NCI-H1092 (cell line): ENCODE data around the gene EXOC3.

ENCODE experiments used
- DNase-seq: peaks from one replicate; lab custom pipeline; 2025; lab: John Stamatoyannopoulos, UW

EXOC3 gene

DNA sequence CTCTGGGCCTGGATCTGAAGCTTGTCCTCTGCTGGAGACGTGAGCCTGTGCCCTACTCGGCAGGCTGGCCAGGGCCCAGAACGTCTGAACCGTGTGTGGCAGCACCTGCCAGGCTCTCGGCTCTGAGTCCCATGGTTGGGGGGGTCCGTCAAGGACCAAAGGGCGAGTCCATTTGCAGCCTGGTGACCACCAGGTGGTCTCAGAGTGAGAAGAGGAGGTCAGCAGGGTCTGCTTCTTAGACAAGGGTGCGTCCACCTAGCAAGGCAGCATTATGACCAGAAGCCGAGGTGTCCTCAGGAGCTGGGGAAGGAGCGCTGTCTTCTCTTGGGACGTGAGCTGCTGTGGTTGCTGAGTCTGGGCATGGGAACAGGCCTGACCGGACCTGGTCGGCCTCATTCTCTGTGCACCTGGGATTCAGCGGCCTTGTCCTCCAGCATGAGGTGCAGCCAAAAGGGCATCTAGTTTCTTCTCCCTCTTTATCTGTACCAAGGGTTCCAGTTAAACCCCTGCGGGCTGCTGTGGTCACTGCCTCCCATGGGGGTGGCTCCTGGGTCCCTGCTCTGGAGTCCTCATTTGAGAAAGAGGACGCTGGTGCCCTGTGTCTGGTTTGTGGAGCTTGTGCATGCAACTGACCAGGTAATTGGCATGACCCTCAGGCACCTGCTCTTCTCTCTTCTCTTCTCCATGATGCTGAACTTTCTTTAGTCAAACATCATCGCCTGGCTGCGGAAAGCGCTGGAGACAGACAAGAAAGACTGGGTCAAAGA lies 14.4 kb downstream of the EXOC3 start:
- no peak for DNase-seq

DNA sequence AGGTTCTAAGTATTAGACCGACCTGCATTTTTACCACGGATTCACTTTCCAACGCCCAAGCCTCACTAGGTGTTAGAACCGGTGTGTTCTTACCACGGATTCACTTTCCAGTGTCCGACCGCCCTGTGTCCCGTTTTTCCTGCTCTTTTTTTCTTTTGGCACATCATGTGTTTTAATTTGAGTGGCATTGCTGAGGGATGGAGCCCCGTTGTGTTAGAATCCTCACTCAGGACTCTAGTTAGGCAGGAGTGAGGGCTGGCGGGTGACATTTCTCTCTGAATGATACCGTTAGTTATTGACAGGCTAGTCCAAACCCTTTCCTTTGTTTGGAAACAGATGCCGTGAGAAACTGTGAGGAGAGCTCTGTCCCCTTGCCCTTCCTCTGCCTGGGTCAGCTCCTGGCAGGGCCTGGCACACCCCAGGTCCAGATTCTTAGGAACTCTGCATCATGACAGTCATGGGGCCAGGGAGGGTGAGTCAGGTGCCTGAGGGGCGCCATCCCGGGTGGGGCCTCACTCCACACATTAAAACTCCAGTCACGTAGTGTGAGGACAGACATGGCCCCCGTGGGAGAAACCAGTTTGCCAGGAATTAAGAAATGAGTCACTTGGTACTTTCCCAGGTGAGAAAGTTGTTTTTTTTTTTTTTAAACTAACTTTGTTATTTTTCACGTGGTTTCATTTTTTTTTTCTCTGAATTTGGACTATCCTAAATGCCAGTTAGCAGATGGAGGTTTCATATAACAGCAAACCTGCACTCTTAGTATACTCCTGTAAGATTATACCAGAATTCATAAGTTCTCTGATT lies 15.8 kb downstream of the EXOC3 start:
- DNase-seq, result no peak

DNA sequence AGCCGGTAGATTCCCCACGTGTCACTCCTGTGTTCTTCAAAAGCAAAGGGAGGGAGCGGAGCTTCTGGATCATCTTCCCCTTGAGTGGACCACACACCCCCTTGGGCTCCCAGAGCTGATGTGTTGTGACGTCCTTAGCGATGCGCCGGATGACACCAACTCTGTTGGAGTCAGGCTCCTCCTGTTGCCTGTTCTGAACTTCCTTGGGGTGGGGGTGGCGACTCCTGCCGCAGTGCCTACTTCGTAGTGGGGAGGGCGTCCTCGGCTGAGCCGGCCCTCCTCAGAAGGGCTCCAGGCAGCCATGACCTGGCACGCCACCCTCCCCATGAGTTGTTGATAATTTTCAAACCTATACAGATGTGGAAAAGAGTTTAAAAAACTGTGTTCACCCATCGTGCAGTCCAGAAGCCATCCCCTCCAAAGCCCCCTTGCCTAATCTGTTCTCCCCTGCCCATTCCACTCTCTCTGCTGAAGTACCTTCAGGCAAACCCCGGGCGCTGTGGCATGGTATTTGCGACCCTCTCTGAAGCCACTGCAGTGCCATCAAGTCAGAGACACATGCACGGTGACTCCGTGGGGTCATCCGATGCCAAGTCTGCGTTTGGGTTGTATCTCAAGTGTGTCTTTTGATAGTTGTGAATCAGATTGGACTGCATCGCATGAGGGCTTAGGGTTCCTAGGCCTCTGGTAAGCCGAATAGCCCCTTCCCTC lies 16.7 kb downstream of the EXOC3 start:
- DNase-seq, result no peak

DNA sequence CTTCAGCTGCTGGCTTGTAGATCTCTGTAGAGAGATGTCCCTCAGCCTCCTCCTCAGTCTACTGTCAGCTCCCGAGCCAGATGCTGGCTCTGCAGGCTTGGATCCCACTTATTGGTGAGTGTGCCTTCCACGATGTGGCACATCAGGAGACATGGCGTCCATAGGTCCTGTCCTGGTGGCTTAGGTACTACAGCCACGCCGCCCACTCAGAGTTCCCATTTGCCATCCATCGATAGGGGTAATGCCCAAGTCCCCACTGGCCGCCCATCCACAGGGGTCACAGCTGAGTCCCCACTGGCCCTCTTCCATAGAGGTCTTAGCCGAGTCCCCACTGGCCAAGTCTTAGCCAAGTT lies 17.3 kb downstream of the EXOC3 start:
- DNase-seq, result no peak

DNA sequence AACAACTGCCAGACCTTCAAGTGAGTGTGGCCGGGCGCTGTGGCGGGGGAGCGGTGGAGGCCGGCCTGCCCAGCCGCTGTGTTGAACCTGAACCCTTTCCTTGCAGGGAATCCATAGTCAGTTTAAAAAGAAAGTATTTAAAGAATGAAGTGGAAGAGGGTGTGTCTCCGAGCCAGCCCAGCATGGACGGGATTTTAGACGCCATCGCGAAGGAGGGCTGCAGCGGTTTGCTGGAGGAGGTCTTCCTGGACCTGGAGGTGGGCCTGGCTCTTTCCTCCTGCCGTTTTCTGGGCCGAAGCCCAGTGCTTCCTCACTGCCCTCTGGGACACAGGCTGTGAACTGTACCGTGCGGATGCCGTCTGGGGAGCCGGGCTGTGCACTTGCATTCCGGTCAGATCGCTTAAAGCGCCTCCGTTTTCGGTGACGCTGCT lies 19.1 kb downstream of the EXOC3 start:
- no peak for DNase-seq

DNA sequence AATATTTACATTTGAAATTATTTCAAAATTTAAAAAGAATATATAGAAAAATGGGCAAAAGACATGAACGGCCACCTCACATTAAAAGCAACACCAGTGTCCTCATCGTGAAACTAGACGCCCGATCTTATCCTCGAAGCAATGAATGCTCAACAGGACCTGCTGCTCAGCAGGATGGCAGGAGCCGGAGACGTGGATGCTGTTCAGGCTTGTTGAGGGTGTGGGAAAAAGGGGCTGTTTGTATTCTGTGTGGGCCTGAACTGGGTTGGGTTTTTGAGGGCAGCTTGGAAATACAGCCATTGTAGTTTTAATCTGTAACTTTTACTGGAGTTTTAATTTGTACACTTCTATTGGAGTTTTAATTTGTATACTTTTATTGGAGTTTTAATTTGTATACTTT lies 20.3 kb downstream of the EXOC3 start:
- DNase-seq, result no peak

DNA sequence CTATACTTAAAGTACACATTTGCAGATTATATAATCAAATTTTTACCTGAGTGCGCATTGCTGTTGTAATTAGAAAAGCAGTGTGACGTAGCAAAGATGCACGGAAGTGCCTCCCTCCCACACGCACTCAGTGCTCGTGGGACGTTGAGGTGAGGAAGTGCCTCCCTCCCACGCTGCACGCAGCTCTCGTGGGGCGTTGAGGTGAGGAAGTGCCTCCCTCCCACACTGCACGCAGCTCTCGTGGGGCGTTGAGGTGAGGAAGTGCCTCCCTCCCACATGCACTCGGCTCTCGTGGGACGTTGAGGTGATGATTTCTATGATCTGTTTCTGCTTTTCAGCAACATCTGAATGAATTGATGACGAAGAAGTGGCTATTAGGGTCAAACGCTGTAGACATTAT lies 21.0 kb downstream of the EXOC3 start:
- no peak for DNase-seq

DNA sequence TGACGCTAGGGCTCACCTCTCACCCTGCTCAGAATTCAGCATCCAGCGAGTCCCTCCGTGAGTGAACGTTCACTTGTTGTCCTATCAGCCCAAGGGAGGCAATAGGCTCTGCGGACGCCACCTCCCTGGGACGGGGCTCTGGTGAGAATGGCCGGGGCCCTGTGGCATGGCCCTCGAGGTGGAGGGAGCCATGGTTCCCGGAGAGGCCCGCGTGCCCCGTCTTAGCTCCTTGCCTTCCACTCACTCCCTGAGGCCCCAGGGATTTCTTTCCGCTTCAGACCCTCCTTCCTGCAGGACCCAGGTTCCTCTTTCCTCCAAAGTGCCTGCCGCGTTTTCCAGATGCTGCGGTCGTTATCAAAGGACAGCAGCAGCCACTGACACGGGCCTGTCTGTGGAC lies 21.5 kb downstream of the EXOC3 start:
- no peak for DNase-seq

DNA sequence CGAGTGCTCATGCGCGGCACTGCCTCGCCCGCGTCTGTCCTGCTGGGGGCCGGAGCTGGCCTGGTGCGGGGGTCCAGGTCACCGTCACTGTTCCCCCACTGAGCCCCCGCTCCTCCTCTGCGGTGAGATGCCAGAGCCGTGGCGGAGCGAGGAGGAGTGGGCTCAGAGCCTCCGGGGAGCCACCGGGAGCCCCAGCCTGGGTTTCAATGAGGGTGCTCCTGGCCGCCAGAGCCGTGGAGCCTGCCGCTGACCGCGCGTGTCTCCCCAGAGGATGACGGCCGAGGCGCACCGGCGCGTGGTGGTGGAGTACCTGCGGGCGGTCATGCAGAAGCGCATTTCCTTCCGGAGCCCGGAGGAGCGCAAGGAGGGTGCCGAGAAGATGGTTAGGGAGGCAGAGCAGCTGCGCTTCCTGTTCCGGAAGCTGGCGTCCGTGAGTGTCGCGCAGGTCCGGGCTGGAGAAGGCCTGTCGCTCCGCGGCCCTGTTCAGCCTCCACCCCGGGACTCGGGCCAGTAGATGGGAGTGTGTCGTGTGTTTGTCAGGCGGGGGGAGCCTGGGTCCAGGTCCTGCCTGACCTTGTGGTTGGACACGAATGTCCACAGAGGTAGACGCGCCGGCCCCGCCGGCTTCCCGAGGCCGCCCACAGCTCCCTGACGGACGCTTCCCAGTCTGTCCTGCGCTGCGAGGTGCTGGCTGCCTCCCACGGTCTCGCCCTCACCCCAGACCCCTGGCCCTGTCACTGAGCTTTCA lies 22.0 kb downstream of the EXOC3 start:
- no peak for DNase-seq

DNA sequence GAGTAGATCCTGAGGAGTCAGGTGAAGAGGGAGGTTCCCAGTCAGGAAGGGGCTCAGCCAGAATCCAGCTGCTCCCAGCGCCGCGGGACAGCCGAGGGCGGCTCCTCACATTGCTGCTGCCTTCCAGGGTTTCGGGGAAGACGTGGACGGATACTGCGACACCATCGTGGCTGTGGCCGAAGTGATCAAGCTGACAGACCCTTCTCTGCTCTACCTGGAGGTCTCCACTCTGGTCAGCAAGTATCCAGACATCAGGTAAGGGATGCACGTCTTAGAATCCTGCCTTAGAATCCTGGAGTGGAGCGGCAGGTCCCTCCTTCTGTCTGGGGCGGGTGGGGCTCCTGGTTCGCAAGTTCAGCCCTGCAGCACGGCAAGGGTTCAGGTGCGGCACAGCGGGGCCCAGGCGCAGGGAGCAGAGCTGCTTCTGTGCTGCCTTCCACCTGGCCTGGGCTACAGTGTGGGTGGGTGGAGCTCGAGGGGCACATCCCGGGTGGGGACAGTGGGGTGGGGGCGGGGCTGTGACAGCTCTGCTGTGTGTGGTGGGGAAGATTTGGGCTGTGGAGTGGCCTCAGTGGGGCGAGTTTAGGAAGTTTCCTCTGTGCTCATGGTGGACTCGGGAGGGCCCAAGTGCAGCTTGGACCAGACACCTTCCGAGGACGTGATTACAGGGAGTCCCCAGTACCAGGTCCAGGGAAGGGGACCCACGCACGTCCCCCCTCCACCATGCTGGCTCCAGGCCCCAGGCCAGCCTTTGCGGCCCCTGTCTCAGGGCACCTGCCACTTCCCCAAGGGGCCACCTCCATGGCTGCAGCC lies 22.8 kb downstream of the EXOC3 start:
- no peak for DNase-seq

DNA sequence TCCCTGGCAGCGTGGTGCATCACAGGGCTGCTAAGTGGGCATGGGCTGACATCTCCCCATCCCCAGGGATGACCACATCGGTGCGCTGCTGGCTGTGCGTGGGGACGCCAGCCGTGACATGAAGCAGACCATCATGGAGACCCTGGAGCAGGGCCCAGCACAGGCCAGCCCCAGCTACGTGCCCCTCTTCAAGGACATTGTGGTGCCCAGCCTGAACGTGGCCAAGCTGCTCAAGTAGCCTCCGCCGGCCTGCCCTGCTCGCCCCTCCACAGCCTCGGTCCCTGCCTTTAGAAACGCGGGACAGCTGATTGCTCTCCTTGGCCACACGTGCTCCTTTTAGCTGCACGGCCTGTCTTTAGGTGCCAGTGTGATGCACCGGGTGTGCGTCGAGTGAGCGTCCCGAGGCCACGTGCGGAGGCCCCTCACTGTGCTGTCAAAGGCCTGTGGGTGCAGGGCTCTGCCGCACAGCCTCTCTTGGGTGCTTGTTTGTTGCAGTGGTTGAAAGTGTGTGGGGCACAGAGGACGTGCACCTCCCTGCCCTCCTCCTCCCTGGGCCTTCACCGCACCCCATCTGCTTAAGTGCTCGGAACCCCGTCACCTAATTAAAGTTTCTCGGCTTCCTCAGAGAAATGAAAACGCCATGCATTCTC lies 23.8 kb downstream of the EXOC3 start:
- no peak for DNase-seq

DNA sequence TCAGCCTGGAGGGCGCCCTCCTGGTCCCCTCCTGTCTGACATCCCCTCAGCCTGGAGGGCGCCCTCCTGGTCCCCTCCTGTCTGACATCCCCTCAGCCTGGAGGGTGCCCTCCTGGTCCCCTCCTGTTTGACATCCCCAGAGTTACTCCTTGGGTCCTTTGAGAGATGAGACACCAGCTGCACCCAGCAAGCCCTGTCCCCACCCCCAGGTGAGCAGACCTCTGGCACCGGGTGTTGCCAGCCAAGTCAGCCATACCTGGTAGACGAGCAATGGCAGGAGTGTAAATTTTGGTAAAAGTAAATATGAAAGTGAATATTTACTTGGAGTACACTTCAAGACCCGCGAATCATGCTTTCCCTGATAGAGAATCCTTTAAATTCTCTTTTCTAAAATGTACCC lies 25.4 kb downstream of the EXOC3 start:
- DNase-seq, result no peak

DNA sequence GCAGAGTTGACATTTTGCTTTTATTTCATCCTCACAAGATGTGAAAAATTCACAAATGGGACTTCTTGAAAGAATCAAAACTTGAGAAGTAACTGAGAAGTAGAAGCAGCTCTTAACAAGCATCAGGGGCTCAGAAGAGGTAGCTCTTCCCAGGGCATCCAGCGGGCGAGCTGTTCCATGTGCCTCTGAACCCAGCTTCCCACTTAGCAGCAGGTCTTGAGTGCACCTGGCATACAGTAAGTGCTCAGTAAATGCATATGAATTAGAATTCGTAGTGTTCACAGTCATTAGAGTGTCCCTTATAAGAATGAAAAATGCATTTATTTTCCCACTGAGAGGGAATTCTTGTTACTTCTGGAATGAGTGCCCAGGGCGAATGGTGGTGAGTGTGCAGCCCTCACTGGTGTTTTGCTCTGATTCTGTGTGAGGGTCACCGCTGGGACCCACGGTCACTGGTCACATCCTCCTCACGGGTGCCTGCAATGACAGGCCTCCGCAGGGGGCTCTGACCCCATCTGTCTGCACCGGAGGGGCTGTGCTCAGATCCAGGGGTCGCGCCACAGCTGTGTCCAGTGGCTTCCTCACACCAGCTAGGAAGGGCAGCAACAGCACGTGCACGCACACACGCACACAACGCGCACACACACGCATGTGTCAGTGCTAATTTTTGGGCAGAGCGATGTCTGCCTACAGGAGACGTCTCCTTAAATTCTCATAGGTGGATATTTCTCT lies 26.9 kb downstream of the EXOC3 start:
- no peak for DNase-seq

DNA sequence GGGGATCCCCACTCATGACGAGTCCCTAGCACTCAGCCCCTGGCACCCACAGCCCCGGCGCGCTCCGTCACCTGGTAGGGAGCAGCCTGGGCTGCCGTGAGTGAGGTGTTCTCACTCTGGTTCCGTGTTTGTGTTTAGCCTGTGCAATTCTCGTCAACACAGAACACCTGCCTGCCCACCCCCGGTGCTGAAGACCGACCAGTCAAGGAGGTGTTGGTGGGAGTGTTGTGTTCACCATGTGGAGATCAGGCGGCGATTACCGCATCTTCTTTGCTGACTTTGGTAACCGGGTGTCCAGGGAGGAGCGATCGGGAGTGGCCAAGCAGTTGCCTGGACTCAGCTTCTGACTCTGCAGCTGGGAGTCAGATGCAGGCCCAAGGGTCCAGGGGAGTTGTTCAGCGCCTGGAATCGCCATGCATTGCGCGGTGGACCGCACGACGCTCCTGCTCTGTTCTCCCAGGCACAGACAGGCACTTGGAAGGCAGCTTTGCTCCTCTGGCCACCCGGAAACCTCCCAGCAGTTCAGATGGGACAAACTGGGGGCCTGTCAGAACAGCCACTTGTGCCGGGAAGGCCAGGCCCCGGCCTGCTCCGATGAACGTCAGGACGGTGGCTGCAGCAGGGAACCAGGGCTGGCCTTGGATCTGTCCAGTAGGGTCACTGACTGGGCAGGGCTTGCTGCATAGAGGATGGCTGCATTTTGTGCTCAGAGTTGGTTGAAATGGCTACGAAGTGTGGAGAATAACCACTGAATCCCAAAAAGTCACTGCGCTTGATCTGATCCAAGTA lies 28.2 kb downstream of the EXOC3 start:
- DNase-seq, result no peak

DNA sequence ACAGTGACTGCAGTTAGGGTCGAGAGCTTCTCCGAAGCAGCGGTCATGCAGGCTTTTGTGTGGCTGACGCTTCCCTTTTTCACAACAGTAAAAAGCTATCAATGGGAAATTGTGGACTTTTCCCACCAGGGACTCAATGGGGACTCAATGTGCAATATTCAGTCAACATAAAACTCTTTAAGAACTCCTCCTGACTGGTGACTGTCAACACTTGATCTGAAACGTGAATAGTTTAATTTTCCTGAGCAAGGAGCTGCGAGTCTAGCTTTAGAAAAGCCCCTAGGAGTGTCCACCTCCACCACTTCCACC lies 28.7 kb downstream of the EXOC3 start:
- no peak for DNase-seq

DNA sequence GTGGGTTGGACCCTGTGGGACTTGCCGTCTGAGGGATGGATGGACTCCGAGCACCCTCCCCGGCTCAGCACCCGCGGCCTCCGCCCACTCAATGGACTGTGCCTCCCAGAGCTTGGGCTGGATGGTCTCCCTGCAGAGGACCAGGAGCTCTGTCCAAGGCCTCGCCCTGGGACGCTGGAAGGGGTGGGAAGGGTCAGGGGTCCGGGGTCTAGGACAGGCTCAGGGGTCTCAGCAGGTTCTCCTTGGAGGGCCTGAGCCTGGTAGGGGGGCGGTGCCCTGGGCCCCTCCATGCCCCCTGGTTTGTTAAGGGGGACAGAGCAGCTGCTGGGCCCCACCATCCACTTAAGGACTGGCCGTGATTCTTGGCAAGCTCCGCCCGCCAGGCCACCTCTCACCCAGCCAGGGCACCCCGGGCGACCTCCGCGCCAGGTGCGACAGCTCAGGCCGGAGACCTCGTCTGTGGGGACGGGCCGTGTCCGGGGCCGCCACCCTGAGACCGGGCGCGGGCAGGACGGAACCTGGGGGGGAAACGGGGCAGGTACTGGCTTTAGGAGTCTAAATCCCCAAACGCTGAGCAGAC lies 29.2 kb downstream of the EXOC3 start:
- DNase-seq, result no peak

DNA sequence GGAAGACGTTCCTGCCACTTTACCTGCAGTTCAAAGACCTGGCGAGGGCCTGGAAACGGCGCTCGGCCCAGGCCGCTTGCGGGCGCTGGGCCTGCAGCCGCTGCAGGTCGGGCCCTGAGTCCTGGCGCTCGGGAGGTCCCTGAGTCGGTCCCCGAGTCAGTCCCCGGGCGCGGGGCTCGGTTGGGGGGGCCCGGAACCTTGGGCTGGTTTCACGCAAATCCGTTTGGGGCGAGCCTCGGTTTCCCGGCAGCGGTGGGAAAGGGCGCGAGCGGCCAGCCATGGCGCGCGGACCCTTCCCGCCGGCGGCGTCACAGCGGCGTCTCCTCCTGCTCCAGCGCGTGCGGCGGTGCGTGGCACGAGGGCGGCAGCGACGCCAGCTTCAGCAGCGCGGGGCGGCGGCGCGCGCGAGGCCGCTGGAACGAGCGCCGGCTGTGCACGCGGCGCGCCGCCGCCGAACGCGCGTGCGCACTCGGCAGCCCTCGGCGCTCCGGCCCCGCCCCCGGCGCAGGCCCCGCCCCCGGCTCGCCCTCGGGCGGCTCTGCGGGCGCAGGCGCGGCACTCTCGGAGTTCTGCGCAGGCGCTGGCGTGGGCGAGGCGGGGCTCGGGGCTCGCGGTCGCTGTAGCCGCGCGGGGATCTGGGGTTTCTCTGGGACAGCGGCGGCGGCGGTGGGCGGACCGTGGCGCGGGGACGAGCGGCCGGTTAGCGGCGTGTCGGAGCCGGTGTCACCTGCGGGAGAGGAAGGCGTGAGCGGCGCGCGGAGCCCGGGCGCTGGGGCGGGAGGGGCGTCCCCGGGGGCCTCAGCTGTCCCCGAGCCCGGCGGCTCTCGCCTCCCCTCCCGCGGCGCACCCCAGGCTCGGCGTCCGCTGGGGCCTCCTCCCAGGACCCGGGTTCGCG lies 29.9 kb downstream of the EXOC3 start:
- peak; percentile 82 for DNase-seq

DNA sequence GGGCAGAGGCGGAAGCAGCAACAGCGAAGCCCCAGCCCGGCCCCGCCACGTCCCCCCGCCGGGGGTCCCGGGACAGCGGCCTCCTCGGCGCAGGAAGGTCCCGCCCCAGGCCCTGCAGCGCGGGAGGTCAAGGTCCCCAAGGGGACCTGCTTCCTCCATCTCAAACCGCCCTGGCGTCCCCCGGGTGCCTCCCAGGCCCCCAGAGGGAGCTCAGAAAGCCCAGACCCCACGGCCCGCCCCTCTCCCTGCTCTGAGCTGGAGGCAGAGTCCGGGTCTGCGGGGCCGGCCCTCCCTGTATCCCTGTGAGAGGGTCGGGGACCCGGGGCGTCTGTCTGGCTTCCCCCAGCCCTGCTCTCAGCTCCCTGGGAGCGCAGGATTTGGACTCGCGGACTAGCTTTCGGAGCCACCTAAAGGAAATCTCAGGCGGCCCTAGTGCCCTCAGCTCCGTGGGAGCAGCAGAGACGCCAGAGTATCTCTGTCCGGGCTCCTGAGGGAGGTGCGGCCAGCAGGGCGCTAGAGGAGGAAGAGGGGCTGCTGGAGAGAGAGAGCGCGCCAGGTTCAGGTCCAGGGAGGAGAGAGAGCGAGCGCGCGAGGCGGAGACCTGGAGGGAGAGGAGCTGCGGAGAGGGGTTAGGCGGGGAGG lies 30.7 kb downstream of the EXOC3 start:
- DNase-seq, result peak; percentile 41
